ENCODE measurements around the gene HS6ST1.

DNA sequence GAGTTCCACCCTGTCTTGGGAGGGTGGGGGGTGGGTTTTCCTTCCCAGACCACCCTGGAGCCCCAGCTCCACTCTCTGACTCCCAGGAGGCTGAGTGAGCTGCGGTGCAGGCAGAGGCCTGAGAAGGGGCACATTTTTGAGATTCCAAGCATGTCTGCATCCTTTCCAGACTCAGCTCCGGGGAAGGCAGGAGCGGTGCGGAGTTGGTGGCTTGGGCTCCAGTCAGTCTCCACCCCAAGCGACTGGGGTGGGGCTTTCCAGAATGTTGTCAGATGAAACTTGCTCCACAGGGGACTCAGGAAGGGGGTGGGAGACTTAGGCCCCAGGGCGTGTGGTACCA is 44.2 kb upstream of the HS6ST1 start:
- TF ChIP-seq POLR2A (IDR thresholded peaks at IDR 0.05; ENCODE audit: low read depth, low read length), result no peak
- TF ChIP-seq POLR2AphosphoS5 (IDR thresholded peaks at IDR 0.05; ENCODE audit: low read depth, low read length), result no peak
- no peak for TF ChIP-seq TAF1 (IDR thresholded peaks at IDR 0.05; ENCODE audit: borderline replicate concordance, low read depth, low read length)
